ENCODE data around the gene SND1.

- no peak for TF ChIP-seq EZH2 (IDR thresholded peaks at IDR 0.05)
- no peak for TF ChIP-seq POLR2AphosphoS5 (IDR thresholded peaks at IDR 0.05; ENCODE audit: borderline replicate concordance, low read depth, low read length)
These were observed 84.5 kb downstream of the SND1 start for GRCh38 chr7:127736511-127736910.
